OCI-LY7 (cell line): ENCODE results near the gene CENPN. TPM values are rescaled to one million over a fixed set of nuclear protein-coding genes. Genes with fewer than 3 reads are reported as not detected.

Experiments used
- BruUV-seq: library from RNA; stranded (reverse); fragments of 400-500 nt; replicated peaks from 2 replicates; lab custom pipeline; 2021; lab: Mats Ljungman, UMichigan
- CTCF ChIA-PET: fragments of 300-600 bp; sonication (Branson Sonifier 250); formaldehyde crosslinking; loops from one replicate; lab custom pipeline; 2022; ENCODE audit warnings: antibody characterized with exemption; ENCODE audit not compliant: unreplicated experiment; lab: Charles Lee
- POLR2A ChIA-PET: fragments of 300-600 bp; sonication (Branson Sonifier 250); formaldehyde crosslinking; loops from one replicate; lab custom pipeline; 2022; ENCODE audit warnings: antibody characterized with exemption; lab: Charles Lee
- DNase-seq: peaks from one replicate; pipeline ENCODE4 v3.0.0-alpha.2; 2015; ENCODE audit warnings: low spot score
- H2AFZ ChIP-seq: fragments of 200-600 bp; sonication (generic), shearing (Covaris generic); 2 replicates; pipeline ENCODE4 v1.6.1; 2014; ENCODE audit warnings: mild to moderate bottlenecking, antibody characterized with exemption, low read length, moderate library complexity
- H3K27ac ChIP-seq: fragments of 200-600 bp; sonication (generic); 2 replicates; pipeline ENCODE4 v1.5.1; 2014; ENCODE audit warnings: mixed run types, low read depth, mild to moderate bottlenecking, moderate library complexity, low read length, inconsistent platforms; ENCODE audit not compliant: poor library complexity, severe bottlenecking
- H3K36me3 ChIP-seq: fragments of 200-600 bp; sonication (generic); 2 replicates; pipeline ENCODE4 v1.6.1; 2014; ENCODE audit warnings: mild to moderate bottlenecking, antibody characterized with exemption, low read length, moderate library complexity, mixed read lengths; ENCODE audit not compliant: insufficient read depth
- H3K4me1 ChIP-seq: fragments of 200-600 bp; sonication (generic); 2 replicates; pipeline ENCODE4 v1.5.1; 2014; ENCODE audit warnings: mild to moderate bottlenecking, low read length; ENCODE audit not compliant: insufficient read depth, poor library complexity, severe bottlenecking
- H3K4me2 ChIP-seq: fragments of 200-600 bp; sonication (generic); 2 replicates; pipeline ENCODE4 v1.6.1; 2014; ENCODE audit warnings: mild to moderate bottlenecking, low read length
- H3K4me3 ChIP-seq: fragments of 200-600 bp; sonication (generic); 2 replicates; pipeline ENCODE4 v1.5.1; 2014; ENCODE audit warnings: mild to moderate bottlenecking, low read depth, low read length; ENCODE audit not compliant: poor library complexity, severe bottlenecking
- H3K79me2 ChIP-seq: fragments of 200-600 bp; sonication (generic); 2 replicates; pipeline ENCODE4 v1.6.1; 2016; ENCODE audit warnings: low read depth, mild to moderate bottlenecking, low read length, moderate library complexity, mixed read lengths; ENCODE audit not compliant: insufficient read depth
- H3K9me2 ChIP-seq: fragments of 200-600 bp; sonication (generic); 2 replicates; pipeline ENCODE4 v1.6.1; 2016; ENCODE audit warnings: mild to moderate bottlenecking, low read length, mixed read lengths; ENCODE audit not compliant: insufficient read depth
- H3K9me3 ChIP-seq: fragments of 200-600 bp; sonication (generic); 2 replicates; pipeline ENCODE4 v1.6.1; 2014; ENCODE audit warnings: mild to moderate bottlenecking, mixed run types, low read length, mixed read lengths
- H4K20me1 ChIP-seq: fragments of 200-600 bp; sonication (generic); 2 replicates; pipeline ENCODE4 v1.6.1; 2014; ENCODE audit warnings: mild to moderate bottlenecking, antibody characterized with exemption, low read length, moderate library complexity, mixed read lengths; ENCODE audit not compliant: insufficient read depth
- CTCF ChIP-seq: fragments of 200-600 bp; sonication (generic); conservative IDR thresholded peaks from 2 replicates; pipeline ENCODE4 v1.5.1; 2014; ENCODE audit warnings: mild to moderate bottlenecking, antibody characterized with exemption, low read length, moderate library complexity, mixed read lengths
- EZH2phosphoT487 ChIP-seq: fragments of 200-600 bp; sonication (generic); IDR thresholded peaks from 2 replicates; pipeline ENCODE4 v1.6.1; 2018; ENCODE audit warnings: low read depth, borderline replicate concordance, mild to moderate bottlenecking, mixed run types, antibody characterized with exemption, low read length, moderate library complexity, mixed read lengths
- intact Hi-C: fragments of 100-400 bp; cut with micrococcal nuclease; formaldehyde crosslinking; loops from one replicate; pipeline ENCODE4 v1.10.0; 2022; ENCODE audit not compliant: unreplicated experiment
- total RNA-seq, 2 experiments: library from RNA; depleted of rRNA in 1 of 2; stranded (reverse); fragments of >200 nt in 1 of 2; shearing (Covaris generic) in 1 of 2; gene quantifications; 2 replicates each; pipeline ENCODE4 v1.2.3, GENCODE V29; 2014 to 2022

The CENPN gene
- total RNA-seq, 2 experiments from 2014 or later: 51.8 to 52.4 TPM

DNA sequence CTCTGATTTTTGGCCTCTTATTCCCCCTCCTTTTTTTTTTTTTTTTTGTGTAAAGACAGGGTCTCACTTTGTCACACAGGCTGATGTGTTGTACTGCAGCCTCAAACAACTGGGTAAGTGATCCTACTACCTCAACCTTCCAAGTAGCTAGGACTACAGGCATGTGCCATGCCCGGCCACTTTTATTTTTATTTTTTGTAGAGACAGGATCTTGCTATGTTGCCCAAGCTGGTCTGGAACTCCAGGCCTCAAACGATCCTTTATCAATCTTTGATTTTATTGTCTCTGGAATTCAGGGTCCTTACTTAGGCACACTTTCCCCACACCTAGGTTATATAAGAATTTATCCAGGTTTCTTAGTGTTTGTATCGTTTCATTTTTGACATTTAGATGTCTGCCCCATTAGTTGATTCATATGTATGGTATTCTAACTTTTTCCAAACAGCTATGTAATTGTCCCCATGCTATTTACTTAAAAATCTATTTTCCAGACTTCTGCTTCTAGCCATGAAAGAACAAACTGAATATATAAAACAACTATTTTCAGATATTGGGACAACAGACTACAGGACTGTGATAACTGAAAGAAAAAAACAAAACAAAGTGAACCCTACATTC lies 14.2 kb upstream of the CENPN start:
- H3K79me2 ChIP-seq: peaks cover 72% of the 10 kb centered on the region
- no peaks in the 10 kb centered on the region for H3K9me2 ChIP-seq
- H3K36me3 ChIP-seq: peaks cover 46% of the 10 kb centered on the region
- ChIA-PET CTCF (no interaction called here), POLR2A (interaction anchor here (1.0 to 1.5 kb wide), 3 partner anchors 10 to 12 kb away, joined by 3 to 5 read pairs (median 4); no protein-coding TSS in a partner anchor)
- no peaks in the 10 kb centered on the region for H3K9me3 ChIP-seq
- H3K4me1 ChIP-seq: peaks cover 12% of the 10 kb centered on the region
- no peak overlapping the region for H3K27ac ChIP-seq
- H4K20me1 ChIP-seq: peaks cover 9% of the 10 kb centered on the region; the same call in 1 of the 2 replicates
- H3K4me3 ChIP-seq: no peak overlapping the region
- DNase-seq: no peak
- intact Hi-C loops: no loop called here
- no peak overlapping the region for H2AFZ ChIP-seq
- H3K4me2 ChIP-seq: no peak overlapping the region
- BruUV-seq: no TSS peak
- TF ChIP-seq EZH2phosphoT487 (no peak), CTCF (no peak)

DNA sequence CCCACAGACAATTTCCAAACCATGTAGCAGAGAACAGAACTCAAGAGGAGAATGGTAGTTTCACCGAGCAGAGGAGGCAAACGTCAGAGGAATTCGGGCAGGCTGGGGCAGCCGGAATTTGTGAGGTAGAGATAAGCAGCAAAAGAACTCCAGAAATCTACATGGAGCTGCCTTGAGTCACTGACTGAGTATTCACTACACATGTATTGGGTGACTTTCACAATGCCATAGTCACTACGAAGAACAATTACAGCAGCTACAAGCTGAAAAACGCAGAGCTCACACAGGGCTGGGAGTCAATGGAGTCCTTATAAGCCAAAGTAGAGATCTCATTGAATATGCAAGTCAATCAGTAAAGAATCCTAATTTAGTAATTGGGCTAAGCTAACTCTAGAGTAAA lies 13.7 kb upstream of the CENPN start:
- H4K20me1 ChIP-seq: peaks cover 9% of the 10 kb centered on the region; the same call in 1 of the 2 replicates
- H3K27ac ChIP-seq: no peak overlapping the region
- no peak overlapping the region for H3K4me2 ChIP-seq
- BruUV-seq: no TSS peak
- no peak overlapping the region for H3K4me3 ChIP-seq
- no peak for DNase-seq
- TF ChIP-seq CTCF (no peak), EZH2phosphoT487 (no peak)
- intact Hi-C loops: no loop called here
- ChIA-PET CTCF (no interaction called here), POLR2A (interaction anchor here (1.0 to 1.5 kb wide), 4 partner anchors 9 to 16 kb away, joined by 3 to 5 read pairs (median 4); no protein-coding TSS in a partner anchor)
- no peak overlapping the region for H2AFZ ChIP-seq
- H3K79me2 ChIP-seq: peaks cover 77% of the 10 kb centered on the region
- H3K9me3 ChIP-seq: no peaks in the 10 kb centered on the region
- H3K4me1 ChIP-seq: peaks cover 15% of the 10 kb centered on the region
- peaks cover 46% of the 10 kb centered on the region for H3K36me3 ChIP-seq
- no peaks in the 10 kb centered on the region for H3K9me2 ChIP-seq

DNA sequence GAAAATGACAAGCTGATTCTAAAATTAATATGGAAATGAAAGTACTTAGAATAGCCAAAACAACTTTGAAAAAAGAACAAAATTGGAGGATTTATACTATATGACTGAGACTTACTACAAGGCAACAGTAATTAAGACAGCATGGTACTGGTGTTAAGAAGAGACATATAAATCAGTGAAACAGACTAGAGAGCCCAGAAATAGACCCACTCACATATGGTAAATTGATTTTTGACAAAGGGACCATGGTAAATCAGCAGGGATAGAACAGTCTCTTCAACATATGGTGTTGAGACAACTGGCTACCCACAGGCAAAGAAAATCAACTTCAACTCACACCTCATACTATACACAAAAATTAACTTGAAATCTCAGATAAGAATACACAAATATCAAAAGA lies 13.2 kb upstream of the CENPN start:
- no peak overlapping the region for H2AFZ ChIP-seq
- no peaks in the 10 kb centered on the region for H3K9me3 ChIP-seq
- CTCF ChIA-PET: no interaction called here
- H3K27ac ChIP-seq: no peak overlapping the region
- H3K79me2 ChIP-seq: peaks cover 77% of the 10 kb centered on the region
- no peaks in the 10 kb centered on the region for H3K9me2 ChIP-seq
- no peak for DNase-seq
- intact Hi-C loops: no loop called here
- H4K20me1 ChIP-seq: peaks cover 9% of the 10 kb centered on the region; the same call in 1 of the 2 replicates
- H3K36me3 ChIP-seq: peaks cover 46% of the 10 kb centered on the region
- no TSS peak for BruUV-seq
- TF ChIP-seq CTCF (no peak), EZH2phosphoT487 (no peak)
- peaks cover 15% of the 10 kb centered on the region for H3K4me1 ChIP-seq
- POLR2A ChIA-PET: interaction anchor here (0.7 to 1.5 kb wide), 4 partner anchors 9 to 17 kb away, joined by 3 to 5 read pairs (median 4); no protein-coding TSS in a partner anchor
- no peak overlapping the region for H3K4me2 ChIP-seq
- H3K4me3 ChIP-seq: no peak overlapping the region
